Ishikawa (cell line): ENCODE data around the gene SCGB1A1.
A peak's percentile ranks its signal among the peaks of the same experiment; 100 is the strongest.

Source experiments
- CEBPB ChIP-seq: IDR thresholded peaks from 2 replicates; pipeline ENCODE4 v1.6.1; 2012
- CREB1 ChIP-seq: IDR thresholded peaks from 2 replicates; pipeline ENCODE4 v1.6.1; 2012; ENCODE audit warnings: low read depth
- EGR1 ChIP-seq: IDR thresholded peaks from 2 replicates; pipeline ENCODE4 v1.6.1; 2012
- EP300 ChIP-seq: IDR thresholded peaks from 2 replicates; pipeline ENCODE4 v1.6.1; 2012; ENCODE audit warnings: borderline replicate concordance
- FOXM1 ChIP-seq: IDR thresholded peaks from 2 replicates; pipeline ENCODE4 v1.6.1; 2012; ENCODE audit warnings: low read depth, borderline replicate concordance
- NFIC ChIP-seq: IDR thresholded peaks from 2 replicates; pipeline ENCODE4 v1.6.1; 2012
- RAD21 ChIP-seq: IDR thresholded peaks from 2 replicates; pipeline ENCODE4 v1.6.1; 2012; ENCODE audit warnings: low read depth
- TAF1 ChIP-seq: IDR thresholded peaks from 2 replicates; pipeline ENCODE4 v1.6.1; 2012; ENCODE audit warnings: low read depth, mild to moderate bottlenecking
- TCF12 ChIP-seq: IDR thresholded peaks from 2 replicates; pipeline ENCODE4 v1.6.1; 2012; ENCODE audit warnings: low read depth
- TEAD4 ChIP-seq: IDR thresholded peaks from 2 replicates; pipeline ENCODE4 v1.6.1; 2012
- YY1 ChIP-seq: IDR thresholded peaks from 2 replicates; pipeline ENCODE4 v1.6.1; 2012; ENCODE audit warnings: low read depth
- ZBTB7A ChIP-seq: IDR thresholded peaks from 2 replicates; pipeline ENCODE4 v1.6.1; 2012; ENCODE audit warnings: low read depth
- TF ChIP-seq, protein P1 (sequence below): IDR thresholded peaks from 2 replicates; pipeline ENCODE4 v1.6.1; 2012
- TF ChIP-seq, protein P2 (sequence below): IDR thresholded peaks from 2 replicates; pipeline ENCODE4 v1.6.1; 2012; ENCODE audit warnings: low read depth, mild to moderate bottlenecking
- TF ChIP-seq, protein P3 (sequence below): IDR thresholded peaks from 2 replicates; pipeline ENCODE4 v1.6.1; 2012

Gene SCGB1A1

DNA sequence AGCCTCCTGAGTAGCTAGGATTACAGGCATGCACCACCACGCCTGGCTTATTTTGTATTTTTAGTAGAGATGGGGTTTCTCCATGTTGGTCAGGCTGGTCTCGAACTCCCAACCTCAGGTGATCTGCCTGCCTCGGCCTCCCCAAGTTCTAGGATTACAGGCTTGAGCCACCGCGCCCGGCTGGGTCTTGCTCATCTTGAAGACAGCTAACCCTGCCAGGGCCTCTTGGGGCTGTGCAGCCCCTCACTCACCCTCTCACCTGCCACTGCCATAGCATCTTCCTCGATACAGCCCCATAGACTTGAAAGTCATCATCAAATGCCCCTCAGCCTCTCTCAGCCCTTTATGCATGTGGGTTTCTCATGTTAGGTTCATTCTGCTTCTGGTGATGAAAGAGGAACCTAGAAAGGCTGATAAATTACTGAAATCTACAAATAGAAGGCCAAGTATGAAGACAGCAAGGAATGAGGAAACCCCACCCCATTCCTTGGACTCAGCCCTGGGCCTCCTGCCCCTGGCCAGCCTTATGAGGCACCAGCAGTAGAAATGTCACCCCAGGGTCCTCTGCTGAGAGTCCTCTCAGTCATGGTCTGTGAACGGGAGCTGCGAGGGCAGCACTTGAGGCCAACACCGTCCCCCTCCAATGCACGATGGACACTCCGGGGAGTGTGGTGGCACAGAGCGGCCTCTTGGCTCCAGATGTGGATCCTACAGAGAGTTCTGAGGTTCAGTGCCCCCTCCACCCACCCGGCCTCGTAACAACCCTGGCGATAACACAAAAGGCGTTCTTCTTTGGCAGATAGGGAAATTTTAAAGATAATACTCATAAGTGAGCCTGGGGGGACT, 24.8 kb downstream of the SCGB1A1 start:
- TF ChIP-seq TCF12: no peak
- no peak for TF ChIP-seq RAD21
- TF ChIP-seq, protein P1, sequence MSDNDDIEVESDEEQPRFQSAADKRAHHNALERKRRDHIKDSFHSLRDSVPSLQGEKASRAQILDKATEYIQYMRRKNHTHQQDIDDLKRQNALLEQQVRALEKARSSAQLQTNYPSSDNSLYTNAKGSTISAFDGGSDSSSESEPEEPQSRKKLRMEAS: no peak

DNA sequence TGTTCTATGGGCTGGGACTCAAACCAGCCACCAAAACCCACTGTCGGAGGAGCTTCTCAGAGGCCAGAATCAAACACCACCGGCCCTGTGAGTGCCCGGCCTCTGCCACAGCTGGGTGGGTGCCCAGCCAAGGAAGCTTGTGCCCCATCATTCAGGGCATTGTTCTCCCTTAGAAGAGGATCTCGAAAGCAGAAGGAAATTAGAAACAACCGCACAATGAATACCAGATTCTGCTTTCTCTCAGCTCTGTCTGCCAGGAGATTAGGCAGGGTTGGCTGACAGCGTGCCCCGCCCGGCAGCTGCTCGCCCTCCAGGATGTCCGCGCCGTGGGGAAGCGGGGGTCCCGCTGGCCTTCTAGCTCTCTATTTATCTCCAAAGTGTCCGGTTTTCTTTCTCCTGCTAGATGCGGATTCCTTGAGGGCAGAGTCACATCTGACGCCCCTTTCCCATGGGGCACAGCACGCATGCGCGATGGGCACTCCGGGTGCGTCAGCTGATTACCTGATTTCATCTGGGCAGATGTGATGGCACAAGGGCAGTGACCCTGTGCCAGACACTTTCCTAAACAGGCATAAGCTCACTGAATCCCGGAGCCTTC, 25.5 kb downstream of the SCGB1A1 start:
- TF ChIP-seq, protein P2, sequence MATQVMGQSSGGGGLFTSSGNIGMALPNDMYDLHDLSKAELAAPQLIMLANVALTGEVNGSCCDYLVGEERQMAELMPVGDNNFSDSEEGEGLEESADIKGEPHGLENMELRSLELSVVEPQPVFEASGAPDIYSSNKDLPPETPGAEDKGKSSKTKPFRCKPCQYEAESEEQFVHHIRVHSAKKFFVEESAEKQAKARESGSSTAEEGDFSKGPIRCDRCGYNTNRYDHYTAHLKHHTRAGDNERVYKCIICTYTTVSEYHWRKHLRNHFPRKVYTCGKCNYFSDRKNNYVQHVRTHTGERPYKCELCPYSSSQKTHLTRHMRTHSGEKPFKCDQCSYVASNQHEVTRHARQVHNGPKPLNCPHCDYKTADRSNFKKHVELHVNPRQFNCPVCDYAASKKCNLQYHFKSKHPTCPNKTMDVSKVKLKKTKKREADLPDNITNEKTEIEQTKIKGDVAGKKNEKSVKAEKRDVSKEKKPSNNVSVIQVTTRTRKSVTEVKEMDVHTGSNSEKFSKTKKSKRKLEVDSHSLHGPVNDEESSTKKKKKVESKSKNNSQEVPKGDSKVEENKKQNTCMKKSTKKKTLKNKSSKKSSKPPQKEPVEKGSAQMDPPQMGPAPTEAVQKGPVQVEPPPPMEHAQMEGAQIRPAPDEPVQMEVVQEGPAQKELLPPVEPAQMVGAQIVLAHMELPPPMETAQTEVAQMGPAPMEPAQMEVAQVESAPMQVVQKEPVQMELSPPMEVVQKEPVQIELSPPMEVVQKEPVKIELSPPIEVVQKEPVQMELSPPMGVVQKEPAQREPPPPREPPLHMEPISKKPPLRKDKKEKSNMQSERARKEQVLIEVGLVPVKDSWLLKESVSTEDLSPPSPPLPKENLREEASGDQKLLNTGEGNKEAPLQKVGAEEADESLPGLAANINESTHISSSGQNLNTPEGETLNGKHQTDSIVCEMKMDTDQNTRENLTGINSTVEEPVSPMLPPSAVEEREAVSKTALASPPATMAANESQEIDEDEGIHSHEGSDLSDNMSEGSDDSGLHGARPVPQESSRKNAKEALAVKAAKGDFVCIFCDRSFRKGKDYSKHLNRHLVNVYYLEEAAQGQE: no peak
- TF ChIP-seq FOXM1 (no peak), EP300 (no peak), ZBTB7A (no peak), CREB1 (no peak), CEBPB (no peak), RAD21 (no peak), EGR1 (no peak), TEAD4 (no peak), NFIC (no peak)
- TF ChIP-seq, protein P3, sequence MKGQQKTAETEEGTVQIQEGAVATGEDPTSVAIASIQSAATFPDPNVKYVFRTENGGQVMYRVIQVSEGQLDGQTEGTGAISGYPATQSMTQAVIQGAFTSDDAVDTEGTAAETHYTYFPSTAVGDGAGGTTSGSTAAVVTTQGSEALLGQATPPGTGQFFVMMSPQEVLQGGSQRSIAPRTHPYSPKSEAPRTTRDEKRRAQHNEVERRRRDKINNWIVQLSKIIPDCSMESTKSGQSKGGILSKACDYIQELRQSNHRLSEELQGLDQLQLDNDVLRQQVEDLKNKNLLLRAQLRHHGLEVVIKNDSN: no peak

DNA sequence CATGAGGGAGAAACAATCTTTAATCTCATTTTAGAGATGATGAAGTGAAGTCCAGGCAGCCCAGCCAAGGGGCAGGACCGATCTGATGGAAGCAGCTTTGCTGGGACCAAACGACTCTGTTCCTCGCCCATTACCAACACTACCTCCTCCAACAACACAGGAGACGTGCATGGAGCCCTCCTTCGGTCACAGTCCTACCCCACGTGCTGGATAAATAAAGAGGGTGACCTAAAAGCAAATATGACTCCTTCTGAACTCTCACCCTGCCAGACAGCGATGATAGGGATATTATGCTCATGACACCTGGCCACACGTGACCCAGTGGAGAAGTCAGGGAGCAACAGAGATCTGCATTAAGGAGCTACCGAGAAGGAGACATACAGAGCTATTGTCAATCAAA, 26.0 kb downstream of the SCGB1A1 start:
- TF ChIP-seq TAF1 (no peak), NFIC (no peak)
- TF ChIP-seq, protein P2: no peak

DNA sequence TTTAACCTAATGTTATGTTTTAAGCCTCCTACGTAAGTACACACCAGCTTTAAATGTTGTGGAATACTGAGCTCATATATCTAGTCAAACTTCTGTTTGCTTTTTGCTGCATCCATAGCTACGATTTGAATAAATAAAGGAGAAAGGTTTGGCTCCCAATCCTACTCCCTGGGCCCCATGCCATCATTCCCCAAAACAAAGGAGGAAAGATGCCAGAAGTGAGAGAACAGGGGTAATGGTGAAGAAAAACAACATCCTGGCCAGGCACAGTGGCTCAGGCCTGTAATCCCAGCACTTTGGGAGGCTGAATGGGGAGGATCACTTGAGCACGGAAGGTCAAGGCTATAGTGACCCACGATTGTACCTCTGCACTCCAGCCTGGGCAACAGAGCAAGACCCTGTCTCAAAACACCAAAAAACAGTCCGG, 26.5 kb downstream of the SCGB1A1 start:
- TF ChIP-seq NFIC (peak; percentile 39; the same call in 1 of the 2 replicates), TCF12 (no peak), YY1 (no peak)

DNA sequence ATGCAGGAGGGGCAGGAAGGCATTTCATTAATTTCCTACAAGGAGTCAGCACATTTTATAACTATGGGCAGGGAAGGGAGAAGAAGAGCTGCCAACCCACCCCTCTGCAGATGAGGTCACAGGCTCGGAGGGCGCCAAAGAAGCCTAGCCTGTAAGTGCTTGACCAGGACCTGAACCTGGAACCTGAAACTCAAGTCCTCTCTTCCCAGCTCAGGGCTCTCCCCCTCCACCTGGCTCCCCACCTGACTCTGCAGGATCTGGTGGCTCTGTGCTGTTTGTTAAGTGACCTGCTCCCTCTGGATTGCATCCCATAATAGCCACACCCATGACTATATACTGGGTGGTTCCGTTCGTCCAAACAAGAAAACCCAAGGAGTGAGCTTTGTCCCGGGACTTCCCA, 27.3 kb downstream of the SCGB1A1 start:
- no peak for TF ChIP-seq ZBTB7A
- no peak for TF ChIP-seq RAD21
- TF ChIP-seq FOXM1: no peak
- TF ChIP-seq NFIC: no peak
- no peak for TF ChIP-seq TAF1
- TF ChIP-seq, protein P3: no peak
- TF ChIP-seq, protein P1: no peak
- TF ChIP-seq, protein P2: no peak
- TF ChIP-seq YY1: no peak
- no peak for TF ChIP-seq CREB1
- no peak for TF ChIP-seq CEBPB
- TF ChIP-seq TEAD4: no peak
